SK-N-MC (cell line): Measurements from ENCODE around the gene FUT6.
"Not testable (repeated sequence)": the region's sequence is repeated elsewhere in the genome, so short reads cannot be mapped to it uniquely, and the experiment has no call there.

Experiments
- DNase-seq: peaks from one replicate; pipeline ENCODE4 v3.0.0-alpha.2; 2011; ENCODE audit warnings: low read depth, low spot score
- H3K27ac ChIP-seq: fragments of 200-600 bp; sonication (generic); 2 replicates; pipeline ENCODE4 v1.5.1; 2016; ENCODE audit warnings: mixed run types
- H3K36me3 ChIP-seq: fragments of 200-600 bp; sonication (generic); 2 replicates; pipeline ENCODE4 v1.6.1; 2017; ENCODE audit warnings: antibody characterized with exemption, low read length, mixed read lengths; ENCODE audit not compliant: insufficient read depth
- H3K4me3 ChIP-seq: fragments of 200-600 bp; sonication (generic); 2 replicates; pipeline ENCODE4 v1.5.1; 2016
- H3K9ac ChIP-seq: fragments of 200-600 bp; sonication (generic); 2 replicates; pipeline ENCODE4 v1.8.0; 2017; ENCODE audit warnings: mixed run types, mixed read lengths; ENCODE audit not compliant: insufficient read length
- H3K9me3 ChIP-seq: fragments of 200-600 bp; sonication (generic); 2 replicates; pipeline ENCODE4 v1.6.1; 2017; ENCODE audit warnings: low read depth, mild to moderate bottlenecking, antibody characterized with exemption, low read length, moderate library complexity, mixed read lengths
- EZH2 ChIP-seq: fragments of 200-600 bp; sonication (generic); IDR thresholded peaks from one replicate; pipeline ENCODE4 v1.6.1; 2017; ENCODE audit warnings: antibody characterized with exemption
- FOXP2 ChIP-seq: optimal IDR thresholded peaks from 2 replicates; pipeline ENCODE3; 2011; ENCODE audit warnings: mild to moderate bottlenecking, moderate library complexity; ENCODE audit not compliant: insufficient read depth; ENCODE audit errors: extremely low read length, control extremely low read depth
- POLR2AphosphoS5 ChIP-seq: IDR thresholded peaks from 2 replicates; pipeline ENCODE4 v1.6.1; 2012; ENCODE audit warnings: mild to moderate bottlenecking, low read depth, low read length, borderline replicate concordance

The FUT6 gene, protein sequence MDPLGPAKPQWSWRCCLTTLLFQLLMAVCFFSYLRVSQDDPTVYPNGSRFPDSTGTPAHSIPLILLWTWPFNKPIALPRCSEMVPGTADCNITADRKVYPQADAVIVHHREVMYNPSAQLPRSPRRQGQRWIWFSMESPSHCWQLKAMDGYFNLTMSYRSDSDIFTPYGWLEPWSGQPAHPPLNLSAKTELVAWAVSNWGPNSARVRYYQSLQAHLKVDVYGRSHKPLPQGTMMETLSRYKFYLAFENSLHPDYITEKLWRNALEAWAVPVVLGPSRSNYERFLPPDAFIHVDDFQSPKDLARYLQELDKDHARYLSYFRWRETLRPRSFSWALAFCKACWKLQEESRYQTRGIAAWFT

DNA sequence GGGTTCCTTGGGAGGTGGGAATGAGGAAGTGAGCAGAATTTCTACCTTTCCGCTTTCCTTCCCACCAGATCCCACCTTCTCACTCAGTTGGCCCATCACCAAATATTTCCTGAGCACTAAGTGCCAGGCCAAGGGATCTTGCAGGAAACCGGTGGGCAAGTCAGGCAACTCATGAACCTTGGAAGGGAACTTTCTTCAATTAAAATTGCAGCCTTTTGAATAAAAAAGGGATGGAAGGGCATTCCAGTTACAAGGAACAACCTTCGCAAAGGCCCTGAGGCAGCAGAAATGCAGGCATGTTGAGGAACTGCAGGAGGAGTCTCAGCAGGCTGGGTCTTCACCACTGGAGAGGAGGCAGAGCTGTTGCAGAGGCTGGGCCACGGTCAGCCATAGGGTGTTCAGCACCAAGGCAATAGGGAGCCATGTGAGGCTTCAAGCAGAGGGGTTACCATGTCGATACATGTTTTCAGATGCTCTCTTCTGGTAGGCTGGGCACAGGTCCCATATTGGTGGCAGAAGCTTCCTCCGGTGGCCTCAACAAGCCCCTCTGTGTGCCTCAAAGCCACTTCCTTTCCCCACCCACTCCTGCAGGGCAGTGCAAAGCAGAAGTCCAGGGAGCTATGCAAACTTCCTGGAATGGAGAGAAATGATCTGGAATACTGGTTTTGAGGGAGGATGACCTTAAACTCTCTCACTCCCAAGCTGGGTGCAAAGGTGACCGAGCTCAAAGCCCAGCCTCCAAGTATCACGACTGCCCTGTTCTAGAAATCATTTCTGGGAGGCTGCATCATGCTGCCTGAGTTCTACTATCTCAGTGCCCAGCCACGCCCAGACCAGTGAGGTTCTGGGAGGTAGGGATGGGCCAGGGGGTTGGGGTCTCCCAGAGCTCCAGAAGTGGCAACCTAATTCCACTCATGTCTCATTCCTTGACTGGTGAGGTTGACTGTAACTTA is at the start of gene FUT6:
TSS of gene FUT6 (minus strand) at position 638 of the 953 bp plus-strand sequence. CDS start 7,135 bp downstream, outside the sequence.
- H3K9me3 ChIP-seq: no peaks in the 10 kb centered on the region
- no peak within 1 kb of the TSS for H3K27ac ChIP-seq
- no peak within 1 kb of the TSS for H3K9ac ChIP-seq
- no peak for DNase-seq
- no peaks in the 10 kb centered on the region for H3K36me3 ChIP-seq
- TF ChIP-seq EZH2: no peak
- no peak for TF ChIP-seq POLR2AphosphoS5
- TF ChIP-seq FOXP2: no peak
- no peak within 1 kb of the TSS for H3K4me3 ChIP-seq

GRCh38 chr19:5884065-5884811 is 44.7 kb upstream of the FUT6 start:
- H3K9me3 ChIP-seq, DNase-seq, H3K4me3 ChIP-seq, H3K27ac ChIP-seq, H3K9ac ChIP-seq, H3K36me3 ChIP-seq: not testable (repeated sequence)

GRCh38 chr19:5883157-5883873 is 43.8 kb upstream of the FUT6 start:
- H3K4me3 ChIP-seq, H3K36me3 ChIP-seq, H3K9me3 ChIP-seq, H3K27ac ChIP-seq, DNase-seq, H3K9ac ChIP-seq: not testable (repeated sequence)

GRCh38 chr19:5882421-5882968 is 43.0 kb upstream of the FUT6 start:
- Histone ChIP-seq H3K9me3 (no peaks in the 10 kb centered on the region), H3K4me3 (no peak overlapping the region), H3K27ac (no peak overlapping the region), H3K9ac (no peak overlapping the region), H3K36me3 (no peaks in the 10 kb centered on the region)
- no peak for DNase-seq
- TF ChIP-seq POLR2AphosphoS5 (no peak), EZH2 (no peak), FOXP2 (no peak)

GRCh38 chr19:5881543-5882299 is 42.2 kb upstream of the FUT6 start:
- no peak overlapping the region for H3K27ac ChIP-seq
- TF ChIP-seq EZH2: no peak
- no peak for TF ChIP-seq FOXP2
- TF ChIP-seq POLR2AphosphoS5: no peak
- no peak overlapping the region for H3K4me3 ChIP-seq
- no peaks in the 10 kb centered on the region for H3K36me3 ChIP-seq
- no peaks in the 10 kb centered on the region for H3K9me3 ChIP-seq
- no peak overlapping the region for H3K9ac ChIP-seq
- DNase-seq: no peak

GRCh38 chr19:5880604-5881078 is 41.1 kb upstream of the FUT6 start:
- TF ChIP-seq POLR2AphosphoS5 (no peak), EZH2 (no peak), FOXP2 (no peak)
- Histone ChIP-seq H3K27ac (no peak overlapping the region), H3K9me3 (no peaks in the 10 kb centered on the region), H3K36me3 (no peaks in the 10 kb centered on the region), H3K9ac (no peak overlapping the region), H3K4me3 (no peak overlapping the region)
- DNase-seq: no peak

DNA sequence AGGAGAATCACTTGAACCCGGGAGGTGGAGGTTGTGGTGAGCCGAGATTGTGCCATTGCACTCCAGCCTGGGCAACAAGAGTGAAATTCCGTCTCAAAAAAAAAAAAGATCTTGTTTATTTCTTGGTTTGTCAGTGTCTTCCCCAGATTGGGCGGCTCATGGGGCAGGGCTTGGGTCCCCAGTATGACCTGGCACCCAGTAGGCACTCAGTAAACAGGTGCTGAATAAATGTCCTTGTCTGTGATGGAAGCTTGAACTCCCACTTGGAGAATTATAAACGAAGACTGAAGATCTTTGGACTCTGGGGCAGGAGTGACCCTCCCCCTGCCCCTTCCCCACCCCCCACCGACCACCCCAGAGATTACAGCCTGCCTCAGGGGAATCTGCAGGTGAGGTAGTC is 40.7 kb upstream of the FUT6 start:
- Histone ChIP-seq H3K4me3 (no peak overlapping the region), H3K9me3 (no peaks in the 10 kb centered on the region), H3K9ac (no peak overlapping the region), H3K36me3 (no peaks in the 10 kb centered on the region), H3K27ac (no peak overlapping the region)
- no peak for DNase-seq
- no peak for TF ChIP-seq EZH2
- TF ChIP-seq FOXP2: no peak
- no peak for TF ChIP-seq POLR2AphosphoS5
